ENCODE results near the gene OR4F6. TPM values are rescaled to one million over a fixed set of nuclear protein-coding genes. Genes with fewer than 3 reads are reported as not detected.

OR4F6 gene
- total RNA-seq, 1 experiment from 2014 or later = not detected

GRCh38 chr15:101811902-101812301 is 8.6 kb downstream of the OR4F6 start, which contains the start of gene OR4F15:
Gene OR4F15, plus strand, starts transcription at chr15:101812202. Its CDS starts 5,985 bp downstream, at chr15:101818187.
- H3K27ac Mint-ChIP-seq (ENCODE audit: unreplicated experiment) = no peak within 1 kb of the TSS

GRCh38 chr15:101813803-101814534 is 10.7 kb downstream of the OR4F6 start:
- Histone ChIP-seq H3K9me3 (no peaks in the 10 kb centered on the region), H3K4me1 (no peaks in the 10 kb centered on the region), H3K4me3 (ENCODE audit: low read depth, low read length) (no peak overlapping the region), H3K36me3 (ENCODE audit: control insufficient read depth, insufficient read depth, low read length) (no peaks in the 10 kb centered on the region), H3K27me3 (replicated peaks; ENCODE audit: control insufficient read depth, insufficient read depth, low read length) (no peaks in the 10 kb centered on the region)
- H3K36me3 Mint-ChIP-seq (ENCODE audit: insufficient read depth, unreplicated experiment) = no peaks in the 10 kb centered on the region
- TF ChIP-seq CTCF (IDR thresholded peaks at IDR 0.05; ENCODE audit: insufficient read depth in 1 of 2, low read depth in 1 of 2, low read length in 1 of 2, severe bottlenecking in 1 of 2, unreplicated experiment in 1 of 2) = no peak
- H3K27ac Mint-ChIP-seq (ENCODE audit: unreplicated experiment) = no peak overlapping the region
- H3K27me3 Mint-ChIP-seq (ENCODE audit: insufficient read depth, unreplicated experiment) = peaks cover 21% of the 10 kb centered on the region
- no peak overlapping the region for H3K4me3 Mint-ChIP-seq (ENCODE audit: unreplicated experiment)
- ChIA-PET CTCF (no interaction called here), POLR2A (no interaction called here)
- no peak for DNase-seq
- no TSS peak for BruUV-seq (replicated peaks)
- intact Hi-C loops (cut with micrococcal nuclease; ENCODE audit: unreplicated experiment) = no loop called here
- H3K9me3 Mint-ChIP-seq (ENCODE audit: unreplicated experiment) = no peaks in the 10 kb centered on the region
- H3K4me1 Mint-ChIP-seq (ENCODE audit: low read depth, unreplicated experiment) = no peaks in the 10 kb centered on the region

More at GRCh38 chr15:101811902-101812301, 8.6 kb downstream of the OR4F6 start, which contains the start of gene OR4F15:
- POLR2A ChIA-PET = no interaction called here
- no peaks in the 10 kb centered on the region for H3K36me3 Mint-ChIP-seq (ENCODE audit: insufficient read depth, unreplicated experiment)
- no peaks in the 10 kb centered on the region for H3K9me3 Mint-ChIP-seq (ENCODE audit: unreplicated experiment)
- H3K4me1 ChIP-seq = no peaks in the 10 kb centered on the region
- no peak for TF ChIP-seq CTCF (IDR thresholded peaks at IDR 0.05; ENCODE audit: insufficient read depth in 1 of 2, low read depth in 1 of 2, low read length in 1 of 2, severe bottlenecking in 1 of 2, unreplicated experiment in 1 of 2)
- H3K27me3 Mint-ChIP-seq (ENCODE audit: insufficient read depth, unreplicated experiment) = peaks cover 21% of the 10 kb centered on the region
- no peak within 1 kb of the TSS for H3K4me3 Mint-ChIP-seq (ENCODE audit: unreplicated experiment)
- no peaks in the 10 kb centered on the region for H3K9me3 ChIP-seq
- BruUV-seq (replicated peaks) = no TSS peak
- H3K36me3 ChIP-seq (ENCODE audit: control insufficient read depth, insufficient read depth, low read length) = no peaks in the 10 kb centered on the region
- CTCF ChIA-PET = no interaction called here
- no peak within 1 kb of the TSS for H3K4me3 ChIP-seq (ENCODE audit: low read depth, low read length)
- no peaks in the 10 kb centered on the region for H3K27me3 ChIP-seq (replicated peaks; ENCODE audit: control insufficient read depth, insufficient read depth, low read length)
- no peak for DNase-seq
- intact Hi-C loops (cut with micrococcal nuclease; ENCODE audit: unreplicated experiment) = no loop called here
- no peaks in the 10 kb centered on the region for H3K4me1 Mint-ChIP-seq (ENCODE audit: low read depth, unreplicated experiment)

GRCh38 chr15:101820781-101821180 is 17.5 kb downstream of the OR4F6 start:
- H3K9me3 ChIP-seq = no peaks in the 10 kb centered on the region
- POLR2A ChIA-PET = no interaction called here
- no TSS peak for BruUV-seq (replicated peaks)
- Mint-ChIP-seq H3K9me3 (ENCODE audit: unreplicated experiment) (no peaks in the 10 kb centered on the region), H3K36me3 (ENCODE audit: insufficient read depth, unreplicated experiment) (no peaks in the 10 kb centered on the region), H3K4me1 (ENCODE audit: low read depth, unreplicated experiment) (no peaks in the 10 kb centered on the region), H3K4me3 (ENCODE audit: unreplicated experiment) (no peak overlapping the region), H3K27ac (ENCODE audit: unreplicated experiment) (no peak overlapping the region), H3K27me3 (ENCODE audit: insufficient read depth, unreplicated experiment) (peaks cover 11% of the 10 kb centered on the region)
- DNase-seq = no peak
- H3K4me3 ChIP-seq (ENCODE audit: low read depth, low read length) = no peak overlapping the region
- CTCF ChIA-PET = no interaction called here
- H3K36me3 ChIP-seq (ENCODE audit: control insufficient read depth, insufficient read depth, low read length) = no peaks in the 10 kb centered on the region
- no peaks in the 10 kb centered on the region for H3K4me1 ChIP-seq
- no peak for TF ChIP-seq CTCF (IDR thresholded peaks at IDR 0.05; ENCODE audit: insufficient read depth in 1 of 2, low read depth in 1 of 2, low read length in 1 of 2, severe bottlenecking in 1 of 2, unreplicated experiment in 1 of 2)
- no peaks in the 10 kb centered on the region for H3K27me3 ChIP-seq (replicated peaks; ENCODE audit: control insufficient read depth, insufficient read depth, low read length)
- intact Hi-C loops (cut with micrococcal nuclease; ENCODE audit: unreplicated experiment) = no loop called here

All from Caco-2 (cell line).